COLO668 (cell line): Measurements from ENCODE around the gene CDON.

Experiments
- DNase-seq: peaks from one replicate; lab custom pipeline; 2025; ENCODE audit not compliant: unreplicated experiment; lab: John Stamatoyannopoulos, UW

Gene CDON, protein sequence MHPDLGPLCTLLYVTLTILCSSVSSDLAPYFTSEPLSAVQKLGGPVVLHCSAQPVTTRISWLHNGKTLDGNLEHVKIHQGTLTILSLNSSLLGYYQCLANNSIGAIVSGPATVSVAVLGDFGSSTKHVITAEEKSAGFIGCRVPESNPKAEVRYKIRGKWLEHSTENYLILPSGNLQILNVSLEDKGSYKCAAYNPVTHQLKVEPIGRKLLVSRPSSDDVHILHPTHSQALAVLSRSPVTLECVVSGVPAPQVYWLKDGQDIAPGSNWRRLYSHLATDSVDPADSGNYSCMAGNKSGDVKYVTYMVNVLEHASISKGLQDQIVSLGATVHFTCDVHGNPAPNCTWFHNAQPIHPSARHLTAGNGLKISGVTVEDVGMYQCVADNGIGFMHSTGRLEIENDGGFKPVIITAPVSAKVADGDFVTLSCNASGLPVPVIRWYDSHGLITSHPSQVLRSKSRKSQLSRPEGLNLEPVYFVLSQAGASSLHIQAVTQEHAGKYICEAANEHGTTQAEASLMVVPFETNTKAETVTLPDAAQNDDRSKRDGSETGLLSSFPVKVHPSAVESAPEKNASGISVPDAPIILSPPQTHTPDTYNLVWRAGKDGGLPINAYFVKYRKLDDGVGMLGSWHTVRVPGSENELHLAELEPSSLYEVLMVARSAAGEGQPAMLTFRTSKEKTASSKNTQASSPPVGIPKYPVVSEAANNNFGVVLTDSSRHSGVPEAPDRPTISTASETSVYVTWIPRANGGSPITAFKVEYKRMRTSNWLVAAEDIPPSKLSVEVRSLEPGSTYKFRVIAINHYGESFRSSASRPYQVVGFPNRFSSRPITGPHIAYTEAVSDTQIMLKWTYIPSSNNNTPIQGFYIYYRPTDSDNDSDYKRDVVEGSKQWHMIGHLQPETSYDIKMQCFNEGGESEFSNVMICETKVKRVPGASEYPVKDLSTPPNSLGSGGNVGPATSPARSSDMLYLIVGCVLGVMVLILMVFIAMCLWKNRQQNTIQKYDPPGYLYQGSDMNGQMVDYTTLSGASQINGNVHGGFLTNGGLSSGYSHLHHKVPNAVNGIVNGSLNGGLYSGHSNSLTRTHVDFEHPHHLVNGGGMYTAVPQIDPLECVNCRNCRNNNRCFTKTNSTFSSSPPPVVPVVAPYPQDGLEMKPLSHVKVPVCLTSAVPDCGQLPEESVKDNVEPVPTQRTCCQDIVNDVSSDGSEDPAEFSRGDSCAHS (N-terminal part only)

DNA sequence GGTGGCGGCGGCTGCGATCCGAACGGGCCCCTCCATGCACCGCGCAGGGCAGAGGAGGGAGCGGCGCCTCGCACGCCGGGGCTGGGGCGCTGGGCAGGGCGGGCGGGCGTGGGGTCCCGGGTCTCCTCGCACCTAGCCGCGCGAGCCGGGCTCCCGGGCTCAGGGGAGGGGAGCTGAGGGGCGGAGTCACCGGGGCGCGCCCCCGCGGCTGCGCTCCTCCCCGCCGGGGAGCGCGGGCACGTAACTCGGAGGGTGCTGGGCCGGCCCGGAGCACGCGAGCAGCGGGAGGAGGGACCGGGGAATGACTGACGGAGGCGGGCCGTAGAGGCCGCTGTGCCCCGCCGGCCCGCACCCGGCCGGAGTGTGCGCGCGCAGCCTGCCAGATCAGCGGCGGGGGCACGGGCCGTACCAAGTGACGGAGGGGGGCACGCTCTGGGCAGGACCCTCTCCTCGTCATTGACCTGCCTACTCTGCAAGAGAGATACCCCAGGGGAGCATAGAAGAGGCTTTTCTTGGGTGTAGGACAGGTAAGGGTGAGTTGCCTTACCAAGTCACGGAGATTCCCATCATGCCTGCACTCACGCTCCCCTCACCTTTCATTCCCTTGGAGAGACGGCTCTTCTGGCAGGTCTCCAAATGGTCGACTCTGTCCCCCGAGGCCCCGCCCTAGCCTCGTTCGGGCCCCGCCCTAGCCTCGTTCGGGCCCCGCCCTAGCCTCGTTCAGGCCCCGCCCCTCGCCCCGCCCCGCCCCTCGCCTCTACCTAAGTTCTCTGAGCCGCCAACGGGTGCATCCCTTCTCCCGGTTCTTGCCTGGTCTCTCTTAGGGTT lies at the start of gene CDON:
Gene CDON (minus strand): TSS at position 188 of the 828 bp plus-strand sequence. CDS start 39,390 bp downstream, outside the sequence.
- peak; percentile 97 for DNase-seq

DNA sequence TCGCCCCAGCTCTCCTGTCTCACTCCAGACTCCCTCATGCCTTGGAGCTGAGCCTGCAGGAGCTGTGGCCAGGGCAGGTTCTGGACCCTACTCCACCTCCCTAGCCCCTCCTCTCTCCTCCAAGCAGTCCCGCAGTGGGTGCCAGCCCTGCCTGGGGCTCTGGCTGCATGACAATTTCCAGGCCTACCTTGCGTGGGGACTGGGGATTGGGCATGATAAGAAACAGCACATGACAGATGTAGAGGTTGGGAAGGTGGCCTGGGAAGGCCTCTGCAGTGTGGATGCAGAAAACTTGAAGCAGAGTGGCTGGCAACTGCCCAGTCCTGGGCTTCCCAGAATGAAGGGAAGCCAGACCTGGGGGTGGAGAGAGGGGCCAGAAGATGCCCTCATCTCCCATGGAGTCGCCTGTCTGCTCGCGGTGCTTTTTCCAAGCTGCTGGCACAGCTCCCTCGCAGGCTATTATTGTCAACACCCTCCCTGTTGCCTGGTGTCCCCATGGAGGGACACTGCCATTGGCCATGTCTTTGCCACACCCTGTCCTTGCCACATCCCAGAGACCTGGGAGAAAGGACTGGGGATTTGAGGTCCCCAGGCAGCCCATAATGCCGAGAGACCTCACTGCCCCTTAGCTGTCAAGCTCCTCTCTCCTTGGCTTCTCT lies 48.9 kb upstream of the CDON start:
- DNase-seq: no peak

DNA sequence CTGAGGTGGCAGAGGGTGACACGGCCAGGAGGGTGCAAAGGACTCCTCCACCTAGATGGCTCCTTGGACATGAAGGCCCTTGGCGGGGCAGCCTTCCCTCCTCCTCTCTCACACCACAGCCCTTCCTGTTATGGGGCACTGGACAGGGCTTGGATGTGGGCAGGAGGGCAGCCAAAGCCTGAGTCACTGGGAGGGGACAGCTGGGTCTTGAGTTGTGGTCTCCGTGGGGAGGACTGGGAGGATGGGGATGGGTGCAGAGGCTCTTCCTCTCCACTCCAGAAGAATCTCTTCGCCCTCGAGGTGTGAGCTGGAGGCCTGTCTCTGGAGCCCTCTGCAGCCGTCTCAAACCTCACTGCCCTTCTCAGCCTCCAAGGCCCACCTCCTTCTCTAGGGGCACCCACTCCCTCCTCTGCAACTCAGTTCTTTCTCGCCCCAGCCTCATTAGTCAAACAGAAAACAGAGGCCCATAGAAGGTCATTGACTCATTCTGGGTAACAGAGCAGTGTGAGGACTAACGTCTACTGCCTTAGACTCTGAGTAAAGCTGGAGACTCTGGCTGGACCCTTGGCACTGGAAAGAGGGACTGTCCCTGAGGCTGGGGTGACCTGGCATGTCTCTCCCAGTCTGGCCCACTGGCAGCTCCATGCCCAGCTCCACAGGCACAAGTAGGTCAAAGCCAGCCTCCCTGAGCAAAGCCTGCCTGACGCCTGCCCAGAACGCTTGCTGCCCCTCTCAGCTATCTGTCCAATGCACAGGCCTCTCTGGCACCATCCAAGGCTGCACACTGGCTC lies 47.5 kb upstream of the CDON start:
- DNase-seq: no peak

DNA sequence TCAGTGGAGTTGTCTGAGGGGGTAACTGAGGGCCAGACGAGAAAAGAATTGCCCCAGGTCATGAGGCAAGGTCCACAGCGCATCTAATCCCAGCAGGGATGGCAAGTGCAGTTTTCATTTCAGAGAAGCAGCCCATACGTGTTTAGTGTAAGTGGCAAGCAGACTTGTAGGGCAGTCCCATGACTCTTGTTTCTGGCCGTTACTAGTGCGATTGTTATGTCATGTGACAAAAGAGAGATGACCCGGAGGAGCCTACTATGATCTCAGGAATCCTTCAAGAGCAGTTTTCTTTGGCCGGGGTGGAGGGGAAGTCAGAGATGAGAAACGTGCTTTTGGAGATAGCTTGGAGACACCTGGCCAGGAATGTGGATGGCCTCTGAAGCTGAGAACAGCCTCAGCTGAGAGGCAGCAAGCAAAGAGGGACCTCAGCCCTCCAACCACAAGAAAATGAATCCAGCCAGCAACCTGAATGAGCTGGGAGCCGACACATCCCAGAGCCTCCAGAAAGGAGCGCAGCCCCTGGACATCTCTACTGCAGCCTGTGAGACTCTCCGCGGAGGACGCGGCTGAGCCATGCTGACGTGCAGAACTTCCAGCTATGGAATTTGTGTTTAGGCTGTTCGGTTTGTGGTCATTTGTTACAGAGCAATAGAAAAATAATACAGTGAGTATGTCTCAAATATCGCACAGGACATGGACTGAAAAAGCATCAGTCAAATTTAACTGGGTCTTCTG lies 44.1 kb upstream of the CDON start:
- DNase-seq: no peak

DNA sequence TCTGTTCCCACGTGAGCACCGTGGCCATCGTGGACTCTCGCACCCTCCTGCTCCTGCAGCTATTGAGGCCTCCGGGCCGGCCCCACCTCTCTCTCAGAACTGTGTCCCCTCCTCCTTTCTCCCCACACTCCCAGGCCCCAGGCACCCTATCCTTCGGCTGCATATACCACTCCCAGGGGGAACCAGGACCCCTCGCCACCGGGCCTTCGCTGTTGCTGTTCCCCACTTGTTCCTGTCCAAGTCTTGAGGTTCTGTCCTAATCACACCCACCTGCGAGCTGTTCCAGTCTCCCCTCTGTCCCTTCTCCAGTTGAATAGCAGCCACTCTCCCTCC lies 43.0 kb upstream of the CDON start:
- no peak for DNase-seq

DNA sequence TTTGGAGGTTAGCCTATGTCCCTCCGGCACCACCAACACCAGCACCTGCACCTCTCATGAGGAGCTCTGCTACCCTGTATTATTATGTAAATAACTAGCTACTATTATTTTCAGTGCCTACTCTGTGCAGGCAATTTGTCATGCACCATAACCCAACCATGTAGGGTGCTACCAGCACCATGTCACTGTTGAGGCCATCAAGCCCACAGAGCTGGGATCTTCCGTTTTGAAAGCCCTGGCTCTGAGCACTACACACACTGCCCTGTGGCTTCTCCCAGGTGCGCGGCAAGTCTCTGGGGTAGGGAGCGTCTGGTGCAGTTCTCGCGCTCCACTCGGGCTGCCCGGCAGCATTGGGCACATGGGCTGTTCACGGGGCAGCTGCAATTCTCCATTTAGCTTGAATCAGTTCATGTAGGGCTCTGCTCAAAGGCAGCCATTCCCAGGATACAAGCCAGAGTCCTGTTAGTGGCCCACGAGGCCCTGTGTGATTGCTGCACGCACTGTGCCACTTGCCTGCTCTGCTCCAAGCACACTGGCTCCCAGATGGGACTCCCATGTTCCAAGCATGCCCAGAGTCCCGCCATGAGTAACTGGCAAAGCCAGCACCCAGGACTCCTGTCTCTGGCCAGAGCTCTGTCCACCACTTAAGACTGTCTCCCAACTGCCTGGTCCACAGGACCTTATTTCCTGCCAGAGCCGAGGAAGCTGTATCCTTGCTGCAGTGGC lies 42.5 kb upstream of the CDON start:
- DNase-seq: no peak

DNA sequence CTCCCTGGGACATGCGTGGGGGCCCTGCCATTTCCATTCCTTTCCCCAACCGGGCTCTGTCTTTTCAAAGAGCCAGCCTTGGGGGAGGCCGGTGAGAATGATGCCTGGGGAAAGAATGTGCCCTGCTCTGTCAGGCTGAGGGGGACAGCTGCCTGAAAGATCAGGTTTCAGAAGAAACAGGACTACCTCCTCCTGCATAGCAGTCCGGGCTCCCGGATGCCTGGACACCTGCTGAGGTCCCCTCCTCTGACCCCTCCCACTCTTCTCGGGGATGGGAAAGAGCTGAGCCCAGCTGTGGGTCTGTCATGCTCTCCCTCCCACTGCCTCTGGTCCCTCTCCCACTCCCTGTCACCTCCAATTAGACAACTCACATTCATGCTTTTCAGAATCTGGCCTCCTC lies 41.8 kb upstream of the CDON start:
- DNase-seq: peak; percentile 86

DNA sequence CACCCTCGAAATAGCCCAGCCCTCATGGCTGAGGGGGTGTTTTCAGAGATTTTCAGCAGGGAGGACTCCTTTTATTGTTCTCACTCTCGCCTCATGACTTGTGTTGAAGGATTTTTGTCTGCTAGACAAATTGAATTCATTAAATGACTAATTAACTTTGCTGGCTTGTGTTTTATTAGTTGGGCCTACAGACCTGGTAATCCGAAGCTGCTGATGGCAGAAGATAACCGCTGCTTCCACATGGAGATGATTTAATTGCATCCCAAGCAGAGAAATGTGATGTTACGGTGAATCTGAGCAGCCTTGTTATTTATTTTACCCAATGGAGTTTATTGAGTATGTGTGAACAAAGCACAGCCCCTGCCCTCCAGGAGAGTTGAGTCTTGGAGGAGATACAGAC lies 40.5 kb upstream of the CDON start:
- DNase-seq: no peak

DNA sequence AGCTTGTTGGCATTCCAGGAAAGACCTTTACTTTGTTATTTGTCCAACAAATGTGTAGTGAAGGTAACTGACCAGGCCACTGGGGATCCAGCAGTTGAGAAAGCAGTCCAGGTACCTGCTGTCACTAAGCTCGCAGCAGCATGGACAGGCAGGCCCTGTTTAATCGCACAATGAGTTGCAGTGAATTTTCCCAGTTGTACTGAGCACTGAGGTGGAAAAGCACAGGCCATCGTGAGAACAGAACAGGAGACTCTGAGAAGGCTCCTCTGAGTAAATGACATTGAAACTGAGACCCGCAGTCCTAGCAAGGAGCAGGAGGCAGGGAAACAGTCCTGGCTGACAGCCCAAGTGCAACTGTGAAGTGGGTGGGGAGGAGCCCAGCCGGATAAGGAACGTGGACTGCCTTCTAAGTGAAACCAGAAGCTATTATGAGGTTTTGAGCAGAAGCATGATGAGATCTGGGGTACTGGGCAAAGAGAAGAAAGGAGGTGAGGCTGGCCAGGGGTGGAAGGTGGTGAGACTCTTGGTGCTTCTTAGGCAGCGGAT lies 39.8 kb upstream of the CDON start:
- no peak for DNase-seq

DNA sequence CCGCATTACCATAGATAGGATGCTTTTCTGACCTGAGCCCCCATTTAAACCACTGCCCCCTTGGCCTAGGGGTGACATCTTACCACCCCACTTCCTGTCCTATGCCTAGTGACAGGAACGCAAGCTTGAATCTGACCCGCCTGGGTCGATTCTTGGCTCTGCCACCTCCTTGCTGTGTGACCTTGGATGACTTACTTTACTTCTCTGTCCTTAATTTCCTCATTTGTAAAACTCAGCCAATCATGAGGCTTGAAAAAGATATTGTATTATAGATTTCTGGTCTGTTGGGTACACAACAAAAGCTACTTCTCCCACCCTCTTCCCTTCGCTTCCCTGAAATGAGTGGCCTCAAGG lies 39.2 kb upstream of the CDON start:
- no peak for DNase-seq

DNA sequence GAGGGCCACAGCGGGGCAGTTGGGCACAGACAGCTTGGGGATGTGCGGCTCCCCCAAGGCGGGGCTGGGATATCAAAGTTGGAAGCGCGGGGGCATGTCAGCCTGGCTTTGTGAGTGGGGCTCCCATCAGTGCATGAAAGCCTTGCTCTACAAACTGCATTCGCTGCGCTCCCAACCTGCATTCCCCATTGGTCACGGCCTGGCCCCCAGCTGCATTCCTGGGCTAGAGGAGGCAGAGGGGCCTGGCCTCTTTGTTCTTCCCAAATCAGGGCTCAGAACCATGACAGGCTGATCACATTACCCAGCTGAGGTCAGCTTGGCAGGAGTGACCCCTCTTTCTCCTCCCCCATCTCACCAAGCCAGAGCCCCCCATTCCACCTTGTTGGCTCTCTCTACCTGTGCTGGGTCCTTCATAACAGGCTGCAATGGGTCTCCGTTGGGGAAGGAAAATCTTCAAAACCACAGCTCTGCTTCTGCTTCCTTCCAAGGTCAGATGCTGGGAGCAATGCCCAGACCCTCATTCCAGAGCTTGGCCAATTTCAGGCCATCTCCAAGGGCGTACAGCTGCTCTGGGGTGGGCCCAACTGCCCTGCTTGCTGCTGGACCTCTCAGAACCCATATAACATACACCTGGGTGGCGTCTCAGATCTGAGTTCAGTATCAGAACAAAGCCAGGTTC lies 38.7 kb upstream of the CDON start:
- no peak for DNase-seq

DNA sequence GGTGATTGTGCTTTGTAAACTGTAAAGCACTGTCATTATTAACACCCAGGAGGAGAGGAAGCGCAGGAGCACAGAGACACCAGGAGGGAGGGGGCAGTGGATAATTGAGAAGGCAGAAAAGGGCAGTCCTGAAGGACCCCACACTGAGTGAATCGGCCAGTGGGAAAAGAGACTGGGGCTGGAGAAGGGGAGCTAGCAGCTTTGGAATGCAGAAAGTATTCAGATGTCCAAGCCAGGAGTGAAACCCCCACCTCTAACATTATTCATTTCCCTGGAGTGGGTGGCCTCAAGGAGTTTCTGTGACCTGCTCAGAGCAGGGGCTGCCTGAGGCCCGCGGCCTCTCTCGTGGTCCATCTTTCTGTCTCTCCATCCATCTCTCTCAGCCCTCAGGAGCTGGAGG lies 38.0 kb upstream of the CDON start:
- no peak for DNase-seq

DNA sequence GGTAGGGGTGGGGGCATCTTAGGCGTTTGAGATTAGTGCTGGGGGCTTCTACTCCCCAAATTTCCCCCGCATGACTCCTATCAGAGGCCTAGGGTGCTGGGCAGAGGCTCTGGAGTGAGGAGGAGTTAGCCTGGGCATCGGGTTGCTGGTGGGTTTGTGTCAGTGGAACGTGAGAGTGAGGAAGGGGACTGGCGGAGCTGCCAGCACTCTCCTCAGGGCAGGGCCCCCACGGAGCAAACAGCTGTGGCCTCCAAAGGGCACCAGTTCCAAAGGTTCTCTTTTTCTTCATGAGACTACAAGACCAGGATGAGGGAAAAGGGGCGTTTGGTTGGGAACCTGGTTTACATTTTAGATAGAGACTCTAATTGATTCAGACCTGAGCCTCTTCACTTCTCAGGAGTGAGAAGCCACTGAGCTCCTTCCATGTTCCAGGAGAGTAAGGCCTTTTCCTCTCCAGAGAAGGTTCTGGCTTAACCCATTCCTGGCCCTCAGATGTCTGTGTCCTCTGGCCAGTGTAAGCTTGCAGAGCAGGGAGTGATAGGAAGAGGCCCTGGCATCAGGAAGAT lies 35.6 kb upstream of the CDON start:
- no peak for DNase-seq

DNA sequence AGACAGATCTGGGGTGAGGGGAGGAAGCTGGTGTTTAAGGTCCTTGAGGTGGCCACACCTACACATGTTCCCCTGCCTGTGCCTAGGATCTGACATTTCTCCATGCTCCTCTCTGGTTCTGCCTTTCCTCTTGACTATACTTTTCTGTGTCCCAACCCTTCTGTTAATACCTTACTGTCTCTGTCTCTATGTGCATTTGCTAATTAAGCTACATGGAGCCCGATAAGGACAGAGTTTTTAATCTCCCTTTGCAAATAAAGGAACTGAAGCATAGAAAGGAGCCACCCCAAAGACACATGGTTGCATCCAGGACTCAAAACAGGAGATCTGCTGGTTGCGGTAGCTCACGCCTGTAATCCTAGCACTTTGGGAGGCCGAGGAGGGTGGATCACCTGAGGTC lies 33.1 kb upstream of the CDON start:
- DNase-seq: no peak

DNA sequence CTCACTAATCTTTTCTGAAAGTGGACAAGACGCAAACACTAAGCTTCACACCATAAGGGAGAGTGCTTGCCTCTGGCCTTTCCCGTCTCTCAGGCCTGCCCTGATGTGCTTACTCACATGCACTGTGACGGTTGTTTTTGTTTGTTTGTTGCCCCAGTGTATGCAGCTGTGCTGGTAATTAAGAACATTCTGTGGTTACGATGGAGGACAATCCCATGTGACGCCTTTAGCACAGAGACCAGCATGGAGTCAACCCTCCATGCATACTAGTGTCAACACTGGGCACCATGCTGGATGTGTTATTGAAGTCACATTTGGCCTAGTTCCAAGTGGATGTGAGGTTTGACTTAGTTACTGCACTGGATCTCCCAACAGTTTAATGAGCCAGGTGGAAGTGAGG lies 27.8 kb upstream of the CDON start:
- DNase-seq: no peak

DNA sequence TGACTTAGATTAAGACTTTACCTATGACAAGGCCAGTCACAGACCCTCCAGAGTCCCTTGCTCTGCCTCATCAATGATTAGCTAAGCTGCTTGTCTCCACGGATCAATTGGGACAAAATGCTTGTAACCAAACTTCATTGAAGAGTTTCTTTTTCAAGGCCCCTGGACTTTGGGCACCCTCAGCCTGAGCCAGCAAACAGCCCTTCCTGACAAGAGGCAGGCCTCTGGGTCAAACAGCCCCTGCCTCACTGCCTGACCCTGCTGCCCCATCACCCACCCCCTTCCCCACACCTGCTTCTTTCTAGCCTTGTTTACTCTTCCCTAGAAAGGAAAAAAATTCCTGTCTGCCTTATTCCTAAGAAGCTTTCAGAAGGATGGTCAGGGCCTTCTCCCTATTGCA lies 26.3 kb upstream of the CDON start:
- DNase-seq: no peak

DNA sequence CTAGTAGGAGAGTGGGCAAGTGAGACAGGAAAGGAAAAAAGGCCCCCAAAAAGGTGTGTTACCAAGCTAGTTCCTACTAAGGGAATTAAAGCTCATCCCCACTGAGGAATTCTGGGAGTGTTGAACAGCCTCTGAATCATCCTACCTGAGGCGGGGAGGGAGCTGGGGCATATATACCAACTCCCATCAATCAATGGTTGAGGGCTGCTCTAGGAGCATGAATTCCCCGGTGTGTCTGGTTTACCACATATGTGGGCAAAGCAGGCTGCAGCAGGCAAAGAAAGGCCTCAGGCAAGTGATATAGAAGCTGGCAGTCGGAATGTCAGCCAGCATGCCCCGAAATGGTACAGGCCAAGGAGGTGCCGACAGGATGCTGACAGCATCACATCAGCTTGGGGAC lies 23.6 kb upstream of the CDON start:
- DNase-seq: no peak
